ENCODE data around the gene IPPK.

GRCh38 chr9:92712767-92713166 lies 42.8 kb upstream of the IPPK start:
- no peak for TF ChIP-seq CTCF (IDR thresholded peaks at IDR 0.05 in 8 of 11, conservative IDR thresholded peaks at IDR 0.05 in 3 of 11)
- TF ChIP-seq POLR2AphosphoS5 (IDR thresholded peaks at IDR 0.05) = no peak
- TF ChIP-seq POLR2A (IDR thresholded peaks at IDR 0.05) = no peak
